Activated CD4-positive, alpha-beta T cell treated with anti-CD3 and anti-CD28 coated beads, Interleukin-2, Interleukin-4, amounts not matched to agents 100 ng/mL and 50 ng/mL, durations not matched to agents 16 hours and 8 hours (primary cell): ENCODE results near the gene WDR11.

Experiments
- DNase-seq: peaks from one replicate; pipeline ENCODE4 v3.0.0-alpha.2; 2020; ENCODE audit warnings: low spot score

Gene WDR11

DNA sequence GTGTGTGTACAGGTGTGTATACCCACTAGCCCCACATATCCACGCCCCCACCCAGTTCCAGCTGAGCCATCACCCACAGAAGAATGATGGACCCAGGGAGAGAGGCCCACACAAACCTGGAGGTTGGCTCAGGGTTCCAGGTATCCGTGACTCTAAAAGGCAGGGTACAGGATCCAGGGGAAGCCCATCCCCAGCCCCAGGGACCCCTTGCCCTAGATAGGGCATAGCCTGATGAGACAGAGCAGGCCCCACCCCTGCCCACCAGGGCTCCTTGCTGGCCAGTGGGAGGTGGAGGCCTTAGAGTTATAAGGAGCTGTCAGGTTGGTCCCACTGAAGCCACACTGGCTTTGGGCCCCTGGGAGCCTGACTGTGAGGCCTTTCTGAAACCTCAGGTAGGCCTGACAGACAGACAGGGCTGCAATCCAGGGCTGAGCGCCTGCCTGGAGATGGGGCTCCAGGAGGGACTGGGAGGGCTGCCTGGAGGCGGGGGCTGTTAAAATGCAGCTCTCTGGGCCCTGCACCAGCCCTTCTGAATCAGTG lies 93.5 kb downstream of the WDR11 start:
- no peak for DNase-seq

DNA sequence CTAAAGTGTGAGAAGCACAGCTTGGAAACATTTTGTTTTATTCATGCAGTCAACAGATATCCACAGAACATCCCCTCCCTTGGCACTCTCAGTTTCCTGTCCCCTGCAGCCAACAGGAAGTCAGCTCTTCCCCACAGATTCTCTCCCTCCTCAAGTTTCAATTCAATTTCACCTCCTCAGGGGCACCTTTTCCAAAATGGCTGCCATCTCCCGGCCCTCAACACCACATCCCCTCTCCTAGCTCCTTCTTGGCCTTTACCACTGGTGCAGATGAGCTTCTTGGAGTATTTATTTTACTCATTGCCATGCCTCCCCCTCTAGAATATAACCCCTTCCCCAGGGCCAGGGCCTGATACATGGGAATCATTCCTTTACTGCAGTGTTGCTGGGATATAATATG lies 94.0 kb downstream of the WDR11 start:
- no peak for DNase-seq

DNA sequence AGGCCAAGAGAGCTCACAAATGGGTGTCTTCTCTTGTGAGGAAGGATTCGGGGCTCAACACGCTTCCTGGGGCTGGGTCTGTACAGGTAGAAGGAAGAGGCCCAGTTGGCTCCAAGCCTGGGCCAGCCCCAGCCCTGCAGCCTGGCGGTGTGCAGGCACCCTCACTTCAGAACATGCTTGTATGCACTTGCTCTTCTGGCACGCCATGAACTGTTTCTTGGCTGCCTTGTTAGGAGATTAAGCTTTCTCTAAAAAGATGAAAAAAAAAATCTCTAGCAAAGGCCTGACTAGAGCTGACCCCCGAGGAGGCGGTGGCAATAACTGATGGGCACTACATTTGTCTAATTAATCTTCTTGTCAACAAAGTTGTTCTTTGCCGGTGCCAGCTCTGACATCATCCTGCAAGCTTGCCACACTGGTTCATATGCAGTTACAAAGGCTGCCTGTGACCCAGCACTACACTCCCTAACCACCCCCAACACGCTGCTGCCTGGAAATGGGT lies 94.7 kb downstream of the WDR11 start:
- DNase-seq = no peak

DNA sequence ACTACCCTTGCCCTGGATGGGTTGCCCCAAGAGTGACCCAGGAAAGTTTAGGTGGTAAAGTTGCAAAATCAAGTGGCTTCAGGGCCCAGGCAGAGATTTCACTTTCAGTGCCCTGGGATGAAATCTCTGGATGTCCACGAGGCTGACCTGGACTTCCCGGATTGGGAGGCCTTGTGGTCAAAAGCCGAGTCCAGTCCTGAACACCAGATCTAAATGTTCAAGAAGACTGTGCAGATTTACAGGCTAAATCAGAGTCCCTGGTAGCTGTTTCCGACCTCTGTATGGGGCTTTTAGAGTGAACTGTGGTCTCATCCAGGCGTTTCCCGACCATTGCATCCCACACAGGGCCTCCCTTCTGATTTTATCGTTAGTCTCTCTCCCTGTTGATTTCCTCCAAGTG lies 95.3 kb downstream of the WDR11 start:
- DNase-seq = no peak

DNA sequence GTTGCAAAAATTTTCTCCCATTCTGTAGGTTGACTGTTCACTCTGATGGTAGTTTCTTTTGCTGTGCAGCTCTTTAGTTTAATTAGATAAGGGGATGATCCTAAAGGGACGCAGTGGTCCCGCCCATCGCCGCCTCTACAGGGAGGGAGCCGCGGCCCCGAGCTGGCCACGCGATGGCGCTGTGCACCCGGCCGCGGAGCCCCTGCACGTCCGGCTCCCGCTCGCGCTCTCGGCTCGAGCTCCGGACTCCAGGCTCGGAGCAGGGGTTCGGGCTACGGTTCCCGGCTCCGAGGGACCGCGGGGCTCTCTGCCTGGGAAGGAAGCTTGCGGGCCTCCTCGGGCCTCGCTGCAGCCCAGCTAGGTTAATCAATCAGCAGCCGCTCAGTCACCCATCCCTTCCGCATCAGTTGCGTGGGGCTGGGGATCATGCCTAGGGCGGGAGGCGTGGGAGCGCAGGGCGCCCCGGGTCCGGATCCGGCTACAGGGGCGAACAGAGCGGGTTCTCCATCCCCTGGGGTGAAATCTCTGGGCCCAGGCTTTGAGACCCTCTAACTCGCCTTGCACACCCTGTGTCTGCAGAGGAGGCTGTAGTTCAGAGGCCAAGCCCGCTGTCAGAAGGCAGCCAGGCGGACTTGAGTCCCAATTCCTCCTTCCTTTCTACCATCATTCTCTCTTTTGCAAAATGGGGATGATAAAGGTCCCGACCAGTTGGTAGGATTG lies 97.9 kb downstream of the WDR11 start:
- peak; percentile 55 for DNase-seq

DNA sequence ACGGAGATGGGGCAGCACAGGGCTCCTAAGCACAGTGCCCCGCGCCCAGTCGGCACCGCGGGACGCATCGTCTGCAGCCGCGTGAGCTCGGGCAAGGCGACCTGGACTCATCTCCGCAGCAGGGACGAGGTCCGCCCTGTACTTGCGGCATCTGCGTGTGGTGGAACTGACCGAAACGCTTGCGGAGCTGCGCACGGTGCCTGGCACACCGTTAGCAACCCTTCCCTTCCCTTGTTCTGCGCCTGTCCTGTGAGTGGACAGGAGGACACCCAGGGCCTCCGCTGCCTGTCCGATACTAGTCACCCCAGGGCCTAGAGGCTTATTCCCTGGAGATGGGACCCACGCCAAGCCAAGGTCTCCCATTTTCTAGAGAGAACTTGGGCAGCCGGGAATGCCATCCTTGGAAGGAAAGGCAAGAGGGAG lies 98.5 kb downstream of the WDR11 start:
- DNase-seq = no peak

DNA sequence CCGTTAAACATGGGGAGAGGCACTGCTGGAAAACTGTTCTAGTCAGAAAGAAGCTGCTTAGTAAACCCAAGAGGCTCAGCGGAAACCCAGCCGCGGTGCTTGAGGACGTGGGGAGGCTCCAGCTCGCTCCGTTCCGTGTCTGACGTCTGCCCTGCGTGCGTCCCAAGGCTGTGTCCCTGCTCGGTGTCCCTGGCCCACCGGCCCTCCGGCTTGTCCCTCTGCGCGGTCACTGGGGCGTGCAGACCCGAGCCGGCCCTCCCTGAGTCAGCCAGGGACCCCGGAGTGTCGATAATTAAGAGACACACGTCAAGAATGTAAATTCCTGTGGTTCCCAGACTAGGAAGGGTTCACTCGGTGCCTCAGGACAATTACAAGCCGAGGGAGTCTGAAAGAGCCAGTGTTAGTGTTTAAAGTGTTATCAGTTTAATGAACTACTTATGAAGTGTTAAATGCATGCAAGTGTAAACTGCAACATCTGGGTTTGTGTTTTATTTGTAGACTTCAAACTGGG lies 98.9 kb downstream of the WDR11 start:
- DNase-seq = no peak

DNA sequence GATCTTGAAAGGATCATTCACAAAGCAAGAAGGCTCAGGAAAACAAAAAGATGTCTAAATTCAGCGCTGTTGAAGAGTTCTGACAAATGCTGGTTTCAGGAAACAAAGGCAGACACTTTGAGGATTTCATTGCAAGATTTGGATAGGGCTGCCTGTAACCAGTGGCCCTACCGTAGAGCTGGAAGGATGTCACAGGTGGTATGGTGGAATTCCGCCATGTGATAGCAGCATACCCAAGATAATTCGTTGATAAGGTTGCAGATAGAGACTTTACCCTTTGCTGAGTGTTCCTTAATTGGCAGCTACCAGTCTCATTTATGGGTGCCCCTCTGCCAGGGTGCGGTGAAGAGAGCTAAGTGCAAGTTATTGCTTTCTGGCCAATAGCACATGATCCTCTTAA lies 100.1 kb downstream of the WDR11 start:
- no peak for DNase-seq

DNA sequence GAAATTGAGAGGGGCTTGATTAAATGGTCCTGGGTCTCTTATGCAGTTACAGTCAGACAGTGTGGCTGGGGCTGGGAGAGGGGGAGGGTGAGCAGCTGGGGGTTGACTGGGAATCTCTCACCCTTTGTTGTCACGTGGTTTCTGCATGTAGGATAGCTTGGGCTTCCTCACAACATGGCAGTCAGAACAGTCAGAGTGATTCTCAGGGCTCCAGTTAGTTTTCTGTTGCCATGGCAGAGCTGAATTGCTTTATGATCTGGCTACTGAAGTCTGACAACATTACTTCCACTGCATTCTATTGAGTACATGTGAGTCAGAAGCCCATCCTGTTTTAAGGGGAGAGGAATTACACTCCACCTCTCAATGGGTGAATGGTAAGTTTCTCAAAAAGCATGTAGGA lies 102.7 kb downstream of the WDR11 start:
- no peak for DNase-seq
